Trophoblast cell (in vitro differentiated cells and primary cell): ENCODE results near the gene CLCN5.

Experiments
- DNase-seq, 2 donors: peaks; one replicate each; pipeline ENCODE4 v3.0.0-alpha.2; 2016
- H2AFZ ChIP-seq: 2 replicates; pipeline ENCODE4 v1.6.1; 2013; ENCODE audit warnings: low read length, moderate library complexity, mild to moderate bottlenecking; ENCODE audit not compliant: insufficient read depth, poor library complexity
- H2AK5ac ChIP-seq: 2 replicates; pipeline ENCODE4 v1.6.1; 2013; ENCODE audit warnings: mild to moderate bottlenecking, low read length
- H2BK120ac ChIP-seq: 2 replicates; pipeline ENCODE4 v1.6.1; 2013; ENCODE audit warnings: low read length, mild to moderate bottlenecking, moderate library complexity; ENCODE audit not compliant: insufficient read depth, poor library complexity
- H2BK12ac ChIP-seq: 2 replicates; pipeline ENCODE4 v1.6.1; 2013; ENCODE audit warnings: mild to moderate bottlenecking, low read length, moderate library complexity
- H2BK5ac ChIP-seq: 2 replicates; pipeline ENCODE4 v1.6.1; 2013; ENCODE audit warnings: low read length, low read depth, moderate library complexity, mild to moderate bottlenecking; ENCODE audit not compliant: poor library complexity
- H3K14ac ChIP-seq: 2 replicates; pipeline ENCODE4 v1.6.1; 2013; ENCODE audit warnings: mild to moderate bottlenecking, low read length
- H3K18ac ChIP-seq: 2 replicates; pipeline ENCODE4 v1.6.1; 2013; ENCODE audit warnings: mild to moderate bottlenecking, low read length
- H3K23ac ChIP-seq: 2 replicates; pipeline ENCODE4 v1.6.1; 2013; ENCODE audit warnings: low read length
- H3K27ac ChIP-seq: 2 replicates; pipeline ENCODE4 v1.5.1; 2013; ENCODE audit warnings: low read depth, mild to moderate bottlenecking, inconsistent platforms, low read length, moderate library complexity
- H3K27me3 ChIP-seq: 2 replicates; pipeline ENCODE4 v1.6.1; 2013; ENCODE audit warnings: inconsistent platforms, mild to moderate bottlenecking, low read length, moderate library complexity; ENCODE audit not compliant: insufficient read depth
- H3K36me3 ChIP-seq, 2 experiments: 1 replicate in 1 of 2; 2 replicates in 1 of 2; pipeline ENCODE4 v1.6.1; 2013; ENCODE audit warnings: low read length in 2 of 2, mild to moderate bottlenecking in 2 of 2, moderate library complexity in 1 of 2; ENCODE audit not compliant: insufficient read depth in 2 of 2, control insufficient read depth in 1 of 2
- H3K4ac ChIP-seq: 2 replicates; pipeline ENCODE4 v1.6.1; 2013; ENCODE audit warnings: low read depth, mild to moderate bottlenecking, low read length, moderate library complexity
- H3K4me1 ChIP-seq, 2 experiments: 1 replicate in 1 of 2; 2 replicates in 1 of 2; pipeline ENCODE4 v1.6.1; 2013; ENCODE audit warnings: low read length in 2 of 2, mild to moderate bottlenecking in 2 of 2, moderate library complexity in 1 of 2; ENCODE audit not compliant: insufficient read depth in 2 of 2, control insufficient read depth in 1 of 2
- H3K4me2 ChIP-seq: 2 replicates; pipeline ENCODE4 v1.6.1; 2013; ENCODE audit warnings: inconsistent platforms, mild to moderate bottlenecking, low read length, moderate library complexity
- H3K4me3 ChIP-seq: 2 replicates; pipeline ENCODE4 v1.5.1; 2013; ENCODE audit warnings: mild to moderate bottlenecking, low read depth, low read length, inconsistent platforms
- H3K79me1 ChIP-seq: one replicate; pipeline ENCODE4 v1.6.1; 2013; ENCODE audit warnings: low read length
- H3K79me2 ChIP-seq: 2 replicates; pipeline ENCODE4 v1.6.1; 2013; ENCODE audit warnings: low read length, mild to moderate bottlenecking; ENCODE audit not compliant: control insufficient read depth, insufficient read depth, poor library complexity
- H3K9ac ChIP-seq: 2 replicates; pipeline ENCODE4 v1.6.1; 2013; ENCODE audit warnings: mild to moderate bottlenecking, low read length
- H3K9me3 ChIP-seq: 2 replicates; pipeline ENCODE4 v1.6.1; 2013; ENCODE audit warnings: low read depth, mild to moderate bottlenecking, control low read depth, inconsistent platforms, low read length; ENCODE audit not compliant: insufficient read depth
- H4K12ac ChIP-seq: 2 replicates; pipeline ENCODE4 v1.6.1; 2013; ENCODE audit warnings: low read depth, mild to moderate bottlenecking, low read length, moderate library complexity
- H4K8ac ChIP-seq: 2 replicates; pipeline ENCODE4 v1.6.1; 2013; ENCODE audit warnings: low read depth, mild to moderate bottlenecking, low read length, moderate library complexity
- H4K91ac ChIP-seq: one replicate; pipeline ENCODE4 v1.6.1; 2013; ENCODE audit warnings: low read depth, mild to moderate bottlenecking, low read length, moderate library complexity
- WGBS: extraction: QIAGEN DNeasy Blood & Tissue Kit; methylation state at CpG from one replicate; pipeline ENCODE4 v1.1.7; 2013; ENCODE audit warnings: missing lambda C conversion rate; ENCODE audit not compliant: insufficient read length, insufficient coverage; ENCODE audit errors: extremely low coverage; 5-methylcytosine and 5-hydroxymethylcytosine counted together

Gene CLCN5

DNA sequence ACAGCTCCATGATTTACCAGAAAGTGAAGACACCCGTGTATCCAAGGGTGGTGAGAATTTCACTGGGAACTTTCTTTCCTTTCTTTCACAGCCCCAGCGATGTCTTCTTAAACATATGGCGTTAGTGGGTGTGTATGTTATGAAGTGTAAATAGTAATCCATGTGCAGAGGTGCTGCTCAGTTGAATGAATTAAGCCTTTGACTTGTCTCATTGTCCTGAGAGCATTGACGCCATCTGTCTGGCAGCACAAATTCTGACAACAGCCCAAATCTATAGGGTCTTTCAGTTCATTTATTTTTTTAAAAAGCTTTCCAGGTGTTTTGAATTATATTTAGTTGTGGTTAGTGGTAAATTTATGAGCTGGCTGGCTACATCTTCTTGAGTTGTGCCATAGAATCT lies 69.4 kb downstream of the CLCN5 start:
- Histone ChIP-seq H3K4me3 (no peak overlapping the region), H4K8ac (no peak overlapping the region), H3K9me3 (no peaks in the 10 kb centered on the region), H2BK5ac (no peak overlapping the region), H2BK12ac (no peak overlapping the region), H2AFZ (no peak overlapping the region), H2AK5ac (no peak overlapping the region), H3K79me2 (no peaks in the 10 kb centered on the region), H3K4ac (no peak overlapping the region), H3K4me1 (peaks cover 2 to 13% of the 10 kb centered on the region in 2 experiments), H3K9ac (no peak overlapping the region), H3K36me3 (no peaks in the 10 kb centered on the region), H2BK120ac (no peak overlapping the region), H3K23ac (no peak overlapping the region), H3K79me1 (no peaks in the 10 kb centered on the region), H3K4me2 (no peak overlapping the region), H3K27ac (no peak overlapping the region), H4K12ac (no peak overlapping the region), H4K91ac (no peak overlapping the region), H3K27me3 (no peaks in the 10 kb centered on the region), H3K14ac (no peak overlapping the region), H3K18ac (no peak overlapping the region)
- WGBS = no CpG with 5 or more reads among the region's 4 CpGs
- DNase-seq = no peak

DNA sequence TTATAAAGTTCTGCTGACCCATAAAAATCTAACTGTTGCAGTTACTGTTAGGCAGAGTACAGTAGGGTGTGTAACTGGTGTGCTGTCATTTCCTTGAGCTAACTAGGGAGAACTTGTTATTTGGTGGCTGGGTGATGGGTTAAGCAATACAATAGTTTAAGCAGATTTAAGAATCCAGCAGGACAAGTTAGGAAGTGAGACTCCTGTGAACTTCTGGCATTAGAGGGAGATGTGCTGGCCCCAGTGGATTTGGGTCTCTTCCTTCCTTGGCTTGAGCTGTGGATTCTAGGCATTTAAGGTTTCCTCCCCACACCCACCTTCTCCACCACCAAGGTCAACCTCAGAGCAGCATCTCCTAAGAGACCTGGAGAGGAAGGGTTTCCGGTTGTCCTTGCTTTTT lies 70.5 kb downstream of the CLCN5 start:
- Histone ChIP-seq H3K9ac (no peak overlapping the region), H4K91ac (no peak overlapping the region), H2BK12ac (no peak overlapping the region), H3K4ac (no peak overlapping the region), H3K27me3 (no peaks in the 10 kb centered on the region), H3K9me3 (no peaks in the 10 kb centered on the region), H3K36me3 (no peaks in the 10 kb centered on the region), H3K14ac (no peak overlapping the region), H3K23ac (no peak overlapping the region), H2AFZ (no peak overlapping the region), H4K8ac (no peak overlapping the region), H2AK5ac (no peak overlapping the region), H3K79me2 (no peaks in the 10 kb centered on the region), H3K18ac (no peak overlapping the region), H3K4me1 (peaks cover 2 to 13% of the 10 kb centered on the region in 2 experiments), H3K79me1 (no peaks in the 10 kb centered on the region), H3K4me3 (no peak overlapping the region), H4K12ac (no peak overlapping the region), H3K4me2 (no peak overlapping the region), H3K27ac (no peak overlapping the region), H2BK5ac (no peak overlapping the region), H2BK120ac (no peak overlapping the region)
- DNase-seq = peak in 1 of 2 donors; percentile 58
- no CpG with 5 or more reads among the region's 1 CpG for WGBS

DNA sequence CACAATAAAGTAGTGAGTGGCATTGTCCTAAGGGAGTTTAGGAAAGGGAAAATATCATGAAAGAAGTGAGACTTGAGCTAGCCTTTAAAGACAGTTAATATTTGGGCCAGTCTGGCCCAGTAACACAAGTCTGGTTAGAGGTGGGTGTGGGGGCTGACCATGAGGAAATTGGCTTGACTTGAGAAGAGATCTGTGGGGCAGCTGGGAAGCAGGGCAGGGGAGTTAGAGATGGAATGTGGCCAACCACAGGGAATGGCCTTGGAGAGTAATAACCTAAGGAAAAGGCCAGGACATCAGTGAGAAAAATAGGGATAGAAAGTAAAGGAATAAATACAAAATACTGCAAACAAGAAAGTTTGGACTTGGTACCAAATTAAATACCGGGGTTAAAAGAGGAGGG lies 71.3 kb downstream of the CLCN5 start:
- H3K4me1 ChIP-seq = peaks cover 2 to 15% of the 10 kb centered on the region in 2 experiments
- no peak overlapping the region for H3K4me3 ChIP-seq
- no peak overlapping the region for H4K91ac ChIP-seq
- H3K4ac ChIP-seq = no peak overlapping the region
- no peak overlapping the region for H3K9ac ChIP-seq
- no peaks in the 10 kb centered on the region for H3K36me3 ChIP-seq
- H2BK120ac ChIP-seq = no peak overlapping the region
- H3K27ac ChIP-seq = no peak overlapping the region
- H3K23ac ChIP-seq = no peak overlapping the region
- no peaks in the 10 kb centered on the region for H3K27me3 ChIP-seq
- H3K9me3 ChIP-seq = no peaks in the 10 kb centered on the region
- no peak overlapping the region for H2BK5ac ChIP-seq
- H4K12ac ChIP-seq = no peak overlapping the region
- no peak overlapping the region for H2AFZ ChIP-seq
- H2BK12ac ChIP-seq = no peak overlapping the region
- H3K4me2 ChIP-seq = no peak overlapping the region
- DNase-seq = no peak
- no peak overlapping the region for H3K18ac ChIP-seq
- WGBS = no CpG with 5 or more reads among the region's 1 CpG
- H3K79me2 ChIP-seq = no peaks in the 10 kb centered on the region
- H2AK5ac ChIP-seq = no peak overlapping the region
- no peaks in the 10 kb centered on the region for H3K79me1 ChIP-seq
- no peak overlapping the region for H3K14ac ChIP-seq
- no peak overlapping the region for H4K8ac ChIP-seq

DNA sequence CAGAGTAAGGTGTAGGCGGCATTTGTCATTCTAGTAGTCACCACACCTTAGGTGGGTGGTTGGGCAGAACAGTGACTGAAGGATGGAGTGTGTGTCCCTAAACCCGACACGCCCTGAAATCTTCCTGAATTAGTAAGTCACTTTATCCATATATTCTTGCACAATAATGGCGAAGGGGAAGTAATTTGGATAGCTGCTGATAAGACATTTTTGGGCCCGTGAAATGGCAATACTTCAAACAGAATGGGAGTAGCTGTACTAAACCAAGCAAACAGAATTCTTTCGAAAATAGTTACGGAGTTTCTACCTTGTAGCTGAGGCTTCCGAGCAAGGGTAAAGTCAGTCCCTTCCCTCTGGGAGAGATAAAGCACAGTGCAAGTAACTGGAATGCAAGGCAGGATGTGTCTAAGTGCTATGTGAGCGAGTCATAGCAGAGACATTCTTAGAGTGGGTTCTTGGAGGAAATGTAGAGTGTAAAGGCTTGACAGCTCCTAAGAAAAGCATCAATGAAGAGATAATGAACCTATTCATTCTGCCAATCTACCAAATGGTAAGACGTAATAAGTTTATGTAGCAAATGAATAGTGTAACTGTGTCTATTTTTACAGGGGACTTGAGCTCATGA lies 72.8 kb downstream of the CLCN5 start:
- no peak overlapping the region for H4K91ac ChIP-seq
- WGBS = no CpG with 5 or more reads among the region's 10 CpGs
- no peak overlapping the region for H3K14ac ChIP-seq
- H3K4me1 ChIP-seq = peaks cover 2 to 15% of the 10 kb centered on the region in 2 experiments
- no peaks in the 10 kb centered on the region for H3K79me2 ChIP-seq
- H2AK5ac ChIP-seq = no peak overlapping the region
- H2BK5ac ChIP-seq = no peak overlapping the region
- H3K9me3 ChIP-seq = no peaks in the 10 kb centered on the region
- no peaks in the 10 kb centered on the region for H3K27me3 ChIP-seq
- no peak overlapping the region for H3K9ac ChIP-seq
- DNase-seq = peak; percentile 46 to 82
- no peaks in the 10 kb centered on the region for H3K79me1 ChIP-seq
- no peak overlapping the region for H3K4me3 ChIP-seq
- H3K18ac ChIP-seq = no peak overlapping the region
- H2AFZ ChIP-seq = no peak overlapping the region
- no peaks in the 10 kb centered on the region for H3K36me3 ChIP-seq
- H4K12ac ChIP-seq = no peak overlapping the region
- H3K4ac ChIP-seq = no peak overlapping the region
- no peak overlapping the region for H3K23ac ChIP-seq
- peak overlapping the region; percentile 34 for H3K4me2 ChIP-seq
- H2BK12ac ChIP-seq = no peak overlapping the region
- H3K27ac ChIP-seq = peak overlapping the region; percentile 78
- H4K8ac ChIP-seq = no peak overlapping the region
- no peak overlapping the region for H2BK120ac ChIP-seq
